Measurements from ENCODE around the gene GCC1.

DNA sequence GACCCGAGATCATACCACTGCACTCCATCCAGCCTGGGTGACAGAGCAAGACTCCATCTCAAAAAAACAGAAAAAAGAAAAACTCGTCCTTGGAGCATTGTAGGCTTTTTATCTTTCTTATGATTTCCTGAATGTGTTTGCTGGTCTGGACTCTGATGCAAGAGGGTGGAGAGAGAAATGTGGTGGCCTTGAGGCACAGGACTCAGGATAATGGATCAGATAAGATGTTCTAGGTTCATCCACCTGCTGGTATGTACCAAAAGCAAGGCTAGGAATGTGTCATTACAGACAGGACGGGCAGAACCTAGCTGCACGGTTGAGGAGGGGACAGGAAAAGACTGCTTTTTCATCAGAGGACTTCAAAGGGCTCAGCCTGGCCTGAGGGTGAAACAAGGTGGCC lies 33.5 kb downstream of the GCC1 start:
- TF ChIP-seq SUZ12 (IDR thresholded peaks at IDR 0.05; ENCODE audit: extremely low read depth, insufficient read depth, insufficient read length) (no peak), YY1 (IDR thresholded peaks at IDR 0.05; ENCODE audit: insufficient read depth, insufficient read length) (no peak), ZNF274 (IDR thresholded peaks at IDR 0.05; ENCODE audit: low read depth, low read length) (no peak)

Data from NT2/D1 (cell line).